Type B pancreatic cell (in vitro differentiated cells): Measurements from ENCODE around the gene PPFIBP1. TPM values are rescaled to one million over a fixed set of nuclear protein-coding genes. Genes with fewer than 3 reads are reported as not detected.

Experiments used
- DNase-seq: peaks from one replicate; pipeline ENCODE4 v3.0.0; 2021; ENCODE audit warnings: mixed read lengths; ENCODE audit not compliant: unreplicated experiment; ENCODE audit errors: extremely low spot score
- H3K27ac Mint-ChIP-seq: 2 replicates; pipeline ENCODE4 v1.8.0; 2021; ENCODE audit warnings: mild to moderate bottlenecking, mixed read lengths
- H3K27me3 Mint-ChIP-seq: 2 replicates; pipeline ENCODE4 v1.8.0; 2021; ENCODE audit warnings: mixed read lengths
- H3K36me3 Mint-ChIP-seq: 2 replicates; pipeline ENCODE4 v1.8.0; 2021; ENCODE audit warnings: mixed read lengths
- H3K4me1 Mint-ChIP-seq: one replicate; pipeline ENCODE4 v1.8.0; 2021; ENCODE audit warnings: mixed read lengths; ENCODE audit not compliant: unreplicated experiment
- H3K4me3 Mint-ChIP-seq: 2 replicates; pipeline ENCODE4 v1.8.0; 2021; ENCODE audit warnings: mild to moderate bottlenecking, mixed read lengths
- H3K9me3 Mint-ChIP-seq: 2 replicates; pipeline ENCODE4 v1.8.0; 2021; ENCODE audit warnings: mixed read lengths
- total RNA-seq: library from RNA; stranded (reverse); gene quantifications from 2 replicates; pipeline ENCODE4 v1.2.1, GENCODE V29; 2021; ENCODE audit warnings: low replicate concordance
- TF ChIP-seq, protein P1 (sequence below): fragments of 200-600 bp; sonication (generic); conservative IDR thresholded peaks from 2 replicates; pipeline ENCODE4 v1.5.0; 2021; ENCODE audit warnings: antibody characterized with exemption, mild to moderate bottlenecking

PPFIBP1 gene
- total RNA-seq, 1 donor from 2014 or later, result 68.3 TPM

- Mint-ChIP-seq H3K9me3 (no peaks in the 10 kb centered on the region), H3K4me1 (no peaks in the 10 kb centered on the region), H3K27me3 (no peaks in the 10 kb centered on the region), H3K36me3 (peaks cover 51% of the 10 kb centered on the region), H3K27ac (no peak overlapping the region), H3K4me3 (no peak overlapping the region)
- TF ChIP-seq, protein P1, sequence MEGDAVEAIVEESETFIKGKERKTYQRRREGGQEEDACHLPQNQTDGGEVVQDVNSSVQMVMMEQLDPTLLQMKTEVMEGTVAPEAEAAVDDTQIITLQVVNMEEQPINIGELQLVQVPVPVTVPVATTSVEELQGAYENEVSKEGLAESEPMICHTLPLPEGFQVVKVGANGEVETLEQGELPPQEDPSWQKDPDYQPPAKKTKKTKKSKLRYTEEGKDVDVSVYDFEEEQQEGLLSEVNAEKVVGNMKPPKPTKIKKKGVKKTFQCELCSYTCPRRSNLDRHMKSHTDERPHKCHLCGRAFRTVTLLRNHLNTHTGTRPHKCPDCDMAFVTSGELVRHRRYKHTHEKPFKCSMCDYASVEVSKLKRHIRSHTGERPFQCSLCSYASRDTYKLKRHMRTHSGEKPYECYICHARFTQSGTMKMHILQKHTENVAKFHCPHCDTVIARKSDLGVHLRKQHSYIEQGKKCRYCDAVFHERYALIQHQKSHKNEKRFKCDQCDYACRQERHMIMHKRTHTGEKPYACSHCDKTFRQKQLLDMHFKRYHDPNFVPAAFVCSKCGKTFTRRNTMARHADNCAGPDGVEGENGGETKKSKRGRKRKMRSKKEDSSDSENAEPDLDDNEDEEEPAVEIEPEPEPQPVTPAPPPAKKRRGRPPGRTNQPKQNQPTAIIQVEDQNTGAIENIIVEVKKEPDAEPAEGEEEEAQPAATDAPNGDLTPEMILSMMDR, result no peak
- no peak for DNase-seq
These were observed 158.5 kb downstream of the PPFIBP1 start for GRCh38 chr12:27682534-27682933.

DNA sequence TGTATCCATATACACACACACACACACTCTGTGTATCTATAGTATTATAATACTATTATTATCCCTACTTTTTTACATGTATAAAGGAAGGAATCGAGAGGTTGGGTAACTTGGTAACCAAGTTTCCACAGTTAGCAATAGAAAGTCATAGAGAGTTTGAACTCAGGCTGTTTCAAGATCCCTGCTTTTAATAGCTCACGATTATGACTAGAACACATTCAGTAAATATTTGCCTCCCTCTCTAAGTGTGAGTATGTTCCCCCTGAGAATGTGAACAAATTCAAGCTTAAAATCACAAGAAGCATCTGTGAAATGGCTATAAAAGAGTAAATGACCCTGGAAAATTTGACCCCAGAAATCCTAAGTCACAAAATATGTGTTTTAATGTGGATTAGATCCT lies 161.3 kb downstream of the PPFIBP1 start:
- Mint-ChIP-seq H3K4me1 (no peaks in the 10 kb centered on the region), H3K4me3 (no peak overlapping the region), H3K9me3 (no peaks in the 10 kb centered on the region), H3K36me3 (peaks cover 54% of the 10 kb centered on the region), H3K27ac (no peak overlapping the region), H3K27me3 (no peaks in the 10 kb centered on the region)
- TF ChIP-seq, protein P1, result no peak
- no peak for DNase-seq

GRCh38 chr12:27686147-27686546 lies 162.1 kb downstream of the PPFIBP1 start:
- Mint-ChIP-seq H3K36me3 (peaks cover 54% of the 10 kb centered on the region), H3K9me3 (no peaks in the 10 kb centered on the region), H3K27ac (no peak overlapping the region), H3K4me3 (no peak overlapping the region), H3K4me1 (no peaks in the 10 kb centered on the region), H3K27me3 (no peaks in the 10 kb centered on the region)
- DNase-seq, result no peak
- TF ChIP-seq, protein P1, result no peak

GRCh38 chr12:27688671-27689070 lies 164.7 kb downstream of the PPFIBP1 start:
- no peak overlapping the region for H3K4me3 Mint-ChIP-seq
- TF ChIP-seq, protein P1, result no peak
- no peaks in the 10 kb centered on the region for H3K4me1 Mint-ChIP-seq
- H3K36me3 Mint-ChIP-seq, result peaks cover 61% of the 10 kb centered on the region
- no peaks in the 10 kb centered on the region for H3K9me3 Mint-ChIP-seq
- H3K27me3 Mint-ChIP-seq, result no peaks in the 10 kb centered on the region
- no peak overlapping the region for H3K27ac Mint-ChIP-seq
- DNase-seq, result no peak

- Mint-ChIP-seq H3K36me3 (peaks cover 65% of the 10 kb centered on the region), H3K4me1 (no peaks in the 10 kb centered on the region), H3K9me3 (no peaks in the 10 kb centered on the region), H3K4me3 (no peak overlapping the region), H3K27ac (no peak overlapping the region), H3K27me3 (no peaks in the 10 kb centered on the region)
- TF ChIP-seq, protein P1, result no peak
- DNase-seq, result no peak
These were observed 165.7 kb downstream of the PPFIBP1 start for GRCh38 chr12:27689558-27690180.

DNA sequence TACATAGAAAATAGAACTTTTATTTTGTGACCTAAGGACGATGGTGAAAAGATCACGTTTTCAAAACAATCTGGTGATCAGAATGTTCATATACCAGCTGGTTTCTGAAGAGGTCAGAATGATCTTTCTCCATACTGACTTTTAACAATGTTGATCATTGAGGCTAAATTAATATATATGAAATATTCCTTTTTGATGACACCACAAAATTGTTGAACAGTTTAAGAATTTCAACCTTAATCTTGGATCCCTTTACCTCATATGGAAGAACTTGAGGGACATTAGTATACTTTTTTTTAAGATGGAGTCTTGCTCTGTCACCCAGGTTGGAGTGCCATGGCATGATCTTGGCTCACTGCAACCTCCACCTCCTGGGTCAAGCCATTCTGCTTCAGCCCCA lies 169.4 kb downstream of the PPFIBP1 start:
- no peak overlapping the region for H3K27ac Mint-ChIP-seq
- H3K36me3 Mint-ChIP-seq, result peaks cover 45% of the 10 kb centered on the region
- no peaks in the 10 kb centered on the region for H3K4me1 Mint-ChIP-seq
- no peaks in the 10 kb centered on the region for H3K9me3 Mint-ChIP-seq
- TF ChIP-seq, protein P1, result no peak
- H3K4me3 Mint-ChIP-seq, result no peak overlapping the region
- no peak for DNase-seq
- H3K27me3 Mint-ChIP-seq, result no peaks in the 10 kb centered on the region
